ENCODE measurements around the gene SORBS2.

DNA sequence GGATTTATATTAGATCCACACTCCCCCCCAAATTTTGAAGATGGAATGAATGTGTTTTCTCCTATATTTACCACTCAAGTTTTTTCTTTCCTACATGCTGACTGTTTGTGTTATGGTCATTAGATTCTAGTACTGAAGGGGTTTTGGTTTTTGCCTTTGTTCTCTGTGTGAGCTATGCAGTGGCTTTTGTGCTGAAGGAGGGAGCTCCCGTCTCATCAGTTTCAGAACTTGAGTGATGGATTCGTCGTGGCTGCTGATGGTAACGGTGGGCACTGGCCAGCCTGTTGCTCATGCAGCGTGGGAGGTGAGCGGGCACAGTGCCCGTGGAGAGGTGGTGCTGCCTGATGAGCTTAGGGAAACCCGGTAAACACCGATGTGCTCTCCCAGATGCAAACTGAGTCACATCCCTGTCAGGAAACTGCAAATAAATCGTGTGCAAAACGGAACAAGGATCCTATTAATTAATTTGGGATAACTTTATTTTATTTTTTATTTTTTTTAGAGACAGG, 101.5 kb downstream of the SORBS2 start:
- TF ChIP-seq POLR2A (IDR thresholded peaks at IDR 0.05; ENCODE audit: low read depth, low read length) (no peak), TAF1 (IDR thresholded peaks at IDR 0.05; ENCODE audit: low read depth, low read length) (no peak), POLR2AphosphoS5 (IDR thresholded peaks at IDR 0.05; ENCODE audit: low read depth, low read length) (no peak), SPI1 (IDR thresholded peaks at IDR 0.05; ENCODE audit: low read depth, low read length) (no peak), POU2F2 (IDR thresholded peaks at IDR 0.05; ENCODE audit: low read depth, low read length) (no peak), PAX5 (IDR thresholded peaks at IDR 0.05; ENCODE audit: insufficient read depth, low read length, severe bottlenecking) (no peak)

Data from GM12891 (cell line).